Keratinocyte (primary cell): ENCODE results near the gene KCNH1. TPM values are rescaled to one million over a fixed set of nuclear protein-coding genes. Genes with fewer than 3 reads are reported as not detected.

Experiments
- DNase-seq: peaks from one replicate; pipeline ENCODE4 v3.0.0-alpha.2; 2011; ENCODE audit warnings: low read depth, missing footprints, low spot score
- FAIRE-seq: peaks from 2 replicates; lab custom pipeline; 2011; peaks lifted over from hg19 to GRCh38; lab: Jason Lieb, UNC
- H2AFZ ChIP-seq: 2 replicates; pipeline ENCODE4 v1.6.0; 2012; ENCODE audit warnings: low read length, control low read depth, inconsistent platforms; ENCODE audit not compliant: control insufficient read depth
- H3K27ac ChIP-seq: 2 replicates; pipeline ENCODE4 v1.5.1; 2011; ENCODE audit warnings: low read length; ENCODE audit not compliant: control insufficient read depth, insufficient read depth
- H3K27me3 ChIP-seq: 3 replicates; pipeline ENCODE4 v1.6.0; 2011; ENCODE audit warnings: low read length; ENCODE audit not compliant: control insufficient read depth, insufficient read depth; ENCODE audit errors: extremely low read depth
- H3K36me3 ChIP-seq, 2 experiments: 2 replicates in 1 of 2; 3 replicates in 1 of 2; pipeline ENCODE4 v1.5.1; 2011; ENCODE audit warnings: low read length in 2 of 2, mild to moderate bottlenecking in 1 of 2; ENCODE audit not compliant: control insufficient read depth in 2 of 2, insufficient read depth in 2 of 2; ENCODE audit errors: extremely low read depth in 1 of 2
- H3K4me1 ChIP-seq: 3 replicates; pipeline ENCODE4 v1.5.1; 2011; ENCODE audit warnings: low read length; ENCODE audit not compliant: control insufficient read depth, insufficient read depth; ENCODE audit errors: extremely low read depth
- H3K4me2 ChIP-seq: 3 replicates; pipeline ENCODE4 v1.6.0; 2011; ENCODE audit warnings: low read depth, low read length; ENCODE audit not compliant: control insufficient read depth, insufficient read depth; ENCODE audit errors: extremely low read depth
- H3K4me3 ChIP-seq, 3 experiments: fragments of 200-600 bp in 1 of 3; sonication (generic) in 1 of 3; 2 replicates in 2 of 3; 3 replicates in 1 of 3; pipeline ENCODE4 v1.5.1; 2011 to 2016; ENCODE audit warnings: low read length in 3 of 3, mild to moderate bottlenecking in 3 of 3, control low read depth in 2 of 3, inconsistent platforms in 1 of 3, low read depth in 1 of 3, mixed read lengths in 1 of 3, mixed run types in 1 of 3, moderate library complexity in 1 of 3; ENCODE audit not compliant: control insufficient read depth in 2 of 3, insufficient read depth in 2 of 3; ENCODE audit errors: extremely low read depth in 1 of 3
- H3K79me2 ChIP-seq: 2 replicates; pipeline ENCODE4 v1.6.0; 2012; ENCODE audit warnings: low read length; ENCODE audit not compliant: control insufficient read depth, insufficient read depth
- H3K9ac ChIP-seq: 3 replicates; pipeline ENCODE4 v1.6.0; 2011; ENCODE audit warnings: low read length; ENCODE audit not compliant: control insufficient read depth, insufficient read depth; ENCODE audit errors: extremely low read depth
- H3K9me1 ChIP-seq: 3 replicates; pipeline ENCODE4 v1.6.0; 2011; ENCODE audit warnings: low read length; ENCODE audit not compliant: control insufficient read depth, insufficient read depth; ENCODE audit errors: extremely low read depth
- H3K9me3 ChIP-seq: 2 replicates; pipeline ENCODE4 v1.5.1; 2012; ENCODE audit warnings: low read depth, low read length; ENCODE audit not compliant: control insufficient read depth
- H4K20me1 ChIP-seq: 3 replicates; pipeline ENCODE4 v1.6.0; 2011; ENCODE audit warnings: low read length; ENCODE audit not compliant: control insufficient read depth, insufficient read depth; ENCODE audit errors: extremely low read depth
- EZH2 ChIP-seq: IDR thresholded peaks from one replicate; pipeline ENCODE4 v1.6.1; 2012; ENCODE audit warnings: inconsistent platforms, mild to moderate bottlenecking, low read length, moderate library complexity
- dilution Hi-C: fragments of 300-500 bp; cut with MboI; formaldehyde crosslinking; loops from one replicate; pipeline ENCODE4 v1.7.0; 2020; ENCODE audit warnings: low sequenced_read_pairs; ENCODE audit not compliant: extremely low pct_ligation_motif_present
- polyA plus RNA-seq, 5 experiments: library from polyadenylated mRNA; depleted of rRNA in 3 of 5; stranded (reverse) in 3 of 5; stranded (forward) in 1 of 5; unstranded in 1 of 5; fragments of >200 nt; gene quantifications; 1 replicate in 1 of 5; 2 replicates in 3 of 5; 3 replicates in 1 of 5; pipeline versions ENCODE4 v1.2.1 to v1.2.3, GENCODE V29; 2011 to 2012; ENCODE audit warnings: missing spikeins in 2 of 5, low read depth in 1 of 5, low replicate concordance in 1 of 5
- TF ChIP-seq, protein P1 (sequence below), 3 experiments: IDR thresholded peaks in 1 of 3; conservative IDR thresholded peaks in 1 of 3; optimal IDR thresholded peaks in 1 of 3; 2 replicates in 2 of 3; 3 replicates in 1 of 3; pipeline versions ENCODE3 to v1.5.1; 2011; ENCODE audit warnings: low read length in 3 of 3, mild to moderate bottlenecking in 3 of 3, moderate library complexity in 2 of 3, control low read depth in 1 of 3, inconsistent platforms in 1 of 3; ENCODE audit not compliant: insufficient read depth in 2 of 3; ENCODE audit errors: extremely low read depth in 1 of 3

The KCNH1 gene
- polyA plus RNA-seq, 1 donor (not counting 4 experiments of a cell fraction or from before 2014, with no cell fraction given) = not detected

DNA sequence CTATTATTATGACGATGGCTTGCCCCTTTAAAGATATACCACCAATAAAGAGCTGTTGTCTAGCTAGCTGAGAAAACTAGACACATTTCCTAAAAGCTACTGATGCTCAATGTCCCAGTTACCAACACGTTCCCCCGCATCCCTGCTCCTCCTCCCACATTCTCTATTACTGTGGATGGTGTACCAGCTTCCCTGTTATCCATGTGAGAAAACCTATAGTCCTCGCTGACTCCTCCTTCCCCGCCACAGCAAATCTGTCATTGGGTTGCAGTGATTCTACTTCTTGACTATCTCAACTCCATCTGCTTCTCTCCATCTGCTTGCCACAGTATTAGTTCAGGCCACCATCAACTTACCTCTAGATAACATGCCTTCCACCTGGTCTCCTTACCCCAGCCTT lies 337.5 kb downstream of the KCNH1 start:
- no peaks in the 10 kb centered on the region for H3K9me1 ChIP-seq
- H3K27ac ChIP-seq = no peak overlapping the region
- TF ChIP-seq, protein P1, sequence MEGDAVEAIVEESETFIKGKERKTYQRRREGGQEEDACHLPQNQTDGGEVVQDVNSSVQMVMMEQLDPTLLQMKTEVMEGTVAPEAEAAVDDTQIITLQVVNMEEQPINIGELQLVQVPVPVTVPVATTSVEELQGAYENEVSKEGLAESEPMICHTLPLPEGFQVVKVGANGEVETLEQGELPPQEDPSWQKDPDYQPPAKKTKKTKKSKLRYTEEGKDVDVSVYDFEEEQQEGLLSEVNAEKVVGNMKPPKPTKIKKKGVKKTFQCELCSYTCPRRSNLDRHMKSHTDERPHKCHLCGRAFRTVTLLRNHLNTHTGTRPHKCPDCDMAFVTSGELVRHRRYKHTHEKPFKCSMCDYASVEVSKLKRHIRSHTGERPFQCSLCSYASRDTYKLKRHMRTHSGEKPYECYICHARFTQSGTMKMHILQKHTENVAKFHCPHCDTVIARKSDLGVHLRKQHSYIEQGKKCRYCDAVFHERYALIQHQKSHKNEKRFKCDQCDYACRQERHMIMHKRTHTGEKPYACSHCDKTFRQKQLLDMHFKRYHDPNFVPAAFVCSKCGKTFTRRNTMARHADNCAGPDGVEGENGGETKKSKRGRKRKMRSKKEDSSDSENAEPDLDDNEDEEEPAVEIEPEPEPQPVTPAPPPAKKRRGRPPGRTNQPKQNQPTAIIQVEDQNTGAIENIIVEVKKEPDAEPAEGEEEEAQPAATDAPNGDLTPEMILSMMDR (optimal IDR thresholded peaks at IDR 0.05 in 1 of 3, IDR thresholded peaks at IDR 0.05 in 1 of 3, conservative IDR thresholded peaks at IDR 0.05 in 1 of 3; ENCODE audit: extremely low read depth in 1 of 3, insufficient read depth in 2 of 3, low read length in 3 of 3) = no peak
- no peak for TF ChIP-seq EZH2
- FAIRE-seq (no peak), DNase-seq (no peak)
- H3K4me1 ChIP-seq = no peaks in the 10 kb centered on the region
- H4K20me1 ChIP-seq = no peaks in the 10 kb centered on the region
- no peaks in the 10 kb centered on the region for H3K79me2 ChIP-seq
- no peak overlapping the region for H3K4me3 ChIP-seq
- H3K36me3 ChIP-seq = no peaks in the 10 kb centered on the region
- dilution Hi-C loops = no loop called here
- H3K27me3 ChIP-seq = peaks cover 7% of the 10 kb centered on the region
- no peaks in the 10 kb centered on the region for H3K9me3 ChIP-seq
- no peak overlapping the region for H3K4me2 ChIP-seq
- no peak overlapping the region for H3K9ac ChIP-seq
- no peak overlapping the region for H2AFZ ChIP-seq

DNA sequence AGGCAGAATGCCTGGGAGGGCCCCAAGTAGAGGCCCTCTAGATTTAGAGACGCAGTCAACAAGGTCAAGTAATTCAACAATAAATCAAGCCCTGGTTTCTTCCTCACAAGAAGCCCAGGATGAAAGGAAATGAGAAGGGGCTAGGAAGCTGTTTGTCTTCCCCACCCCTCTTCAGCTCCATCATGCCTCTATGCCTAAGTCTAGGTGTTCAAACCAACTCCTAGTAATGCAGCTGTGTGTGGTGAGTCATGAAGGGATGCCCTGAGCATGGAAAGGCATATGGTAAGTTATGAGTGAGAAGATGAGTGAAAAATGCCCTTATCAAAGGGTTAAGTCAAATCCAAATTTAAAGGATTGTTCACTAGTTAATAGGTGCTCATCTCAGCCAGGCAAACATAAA lies 339.5 kb downstream of the KCNH1 start:
- Histone ChIP-seq H3K4me1 (no peaks in the 10 kb centered on the region), H3K4me3 (no peak overlapping the region), H2AFZ (no peak overlapping the region), H3K79me2 (no peaks in the 10 kb centered on the region), H3K27ac (no peak overlapping the region), H3K9ac (no peak overlapping the region), H3K9me3 (no peaks in the 10 kb centered on the region), H3K4me2 (no peak overlapping the region), H3K36me3 (no peaks in the 10 kb centered on the region), H3K9me1 (no peaks in the 10 kb centered on the region), H3K27me3 (no peaks in the 10 kb centered on the region), H4K20me1 (no peaks in the 10 kb centered on the region)
- no peak for DNase-seq
- FAIRE-seq = no peak
- dilution Hi-C loops = no loop called here
- TF ChIP-seq EZH2 = no peak
- TF ChIP-seq, protein P1 (optimal IDR thresholded peaks at IDR 0.05 in 1 of 3, IDR thresholded peaks at IDR 0.05 in 1 of 3, conservative IDR thresholded peaks at IDR 0.05 in 1 of 3; ENCODE audit: extremely low read depth in 1 of 3, insufficient read depth in 2 of 3, low read length in 3 of 3) = no peak
